A172 (cell line): ENCODE measurements around the gene TRAF3IP1. TPM values are rescaled to one million over a fixed set of nuclear protein-coding genes. Genes with fewer than 3 reads are reported as not detected.
"Not testable (repeated sequence)": the region's sequence is repeated elsewhere in the genome, so short reads cannot be mapped to it uniquely, and the experiment has no call there.

Experiments used
- DNase-seq: peaks from one replicate; pipeline ENCODE4 v3.0.0-alpha.2; 2015; ENCODE audit warnings: low spot score
- total RNA-seq: library from RNA; depleted of rRNA; stranded (reverse); fragments of >200 nt; shearing (Covaris generic); gene quantifications from 2 replicates; pipeline ENCODE4 v1.2.3, GENCODE V29; 2014; rRNA removed

Gene TRAF3IP1, protein sequence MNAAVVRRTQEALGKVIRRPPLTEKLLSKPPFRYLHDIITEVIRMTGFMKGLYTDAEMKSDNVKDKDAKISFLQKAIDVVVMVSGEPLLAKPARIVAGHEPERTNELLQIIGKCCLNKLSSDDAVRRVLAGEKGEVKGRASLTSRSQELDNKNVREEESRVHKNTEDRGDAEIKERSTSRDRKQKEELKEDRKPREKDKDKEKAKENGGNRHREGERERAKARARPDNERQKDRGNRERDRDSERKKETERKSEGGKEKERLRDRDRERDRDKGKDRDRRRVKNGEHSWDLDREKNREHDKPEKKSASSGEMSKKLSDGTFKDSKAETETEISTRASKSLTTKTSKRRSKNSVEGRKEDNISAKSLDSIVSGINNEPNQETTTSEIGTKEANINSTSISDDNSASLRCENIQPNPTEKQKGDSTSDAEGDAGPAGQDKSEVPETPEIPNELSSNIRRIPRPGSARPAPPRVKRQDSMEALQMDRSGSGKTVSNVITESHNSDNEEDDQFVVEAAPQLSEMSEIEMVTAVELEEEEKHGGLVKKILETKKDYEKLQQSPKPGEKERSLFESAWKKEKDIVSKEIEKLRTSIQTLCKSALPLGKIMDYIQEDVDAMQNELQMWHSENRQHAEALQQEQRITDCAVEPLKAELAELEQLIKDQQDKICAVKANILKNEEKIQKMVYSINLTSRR
- total RNA-seq, result 14.0 and 17.9 TPM in 2 replicates

DNA sequence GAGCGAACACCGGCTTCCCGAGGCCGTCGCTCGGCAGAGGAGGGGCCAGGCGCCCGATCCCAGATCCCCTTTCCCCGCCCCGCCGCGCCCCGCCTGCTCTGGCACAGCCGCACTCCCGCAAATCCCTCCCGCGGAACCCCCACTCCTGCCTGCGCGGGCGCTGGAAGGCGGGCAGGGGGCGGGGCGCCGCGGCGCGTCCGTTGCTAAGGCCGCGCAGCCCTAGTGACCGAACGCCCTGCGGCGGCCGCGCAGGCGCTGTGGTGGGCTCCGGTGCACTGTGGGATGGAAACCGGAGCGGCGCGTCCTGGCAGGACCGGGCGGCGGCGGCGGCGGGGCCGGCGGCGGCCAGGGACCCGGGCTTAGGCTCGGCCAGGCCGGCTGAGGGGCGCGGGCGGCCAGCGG lies at the start of gene TRAF3IP1:
Gene TRAF3IP1, plus strand, starts transcription at position 273 of the 402 bp plus-strand sequence. CDS start 145 bp downstream, outside the sequence.
- peak; percentile 82 for DNase-seq

DNA sequence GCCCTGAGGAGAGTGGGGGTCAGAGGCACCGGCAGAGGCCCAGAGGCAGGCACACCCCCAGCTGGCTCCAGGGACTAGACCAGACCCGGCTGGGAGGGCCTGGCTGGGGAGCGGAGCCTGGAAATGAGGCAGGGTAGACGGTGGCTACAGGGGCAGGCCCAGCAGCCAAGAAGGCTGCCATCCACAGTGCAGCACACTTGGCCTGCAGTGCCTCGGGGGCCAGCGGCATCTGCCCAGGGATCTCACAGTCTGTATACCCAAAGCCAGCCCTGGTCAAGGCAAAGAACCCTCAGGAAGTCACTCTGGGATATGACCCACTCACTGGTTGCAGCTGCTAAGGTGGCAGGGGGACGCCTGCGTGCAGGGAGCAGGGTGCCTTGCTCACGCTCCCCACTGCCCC lies 49.7 kb upstream of the TRAF3IP1 start:
- DNase-seq, result no peak

DNA sequence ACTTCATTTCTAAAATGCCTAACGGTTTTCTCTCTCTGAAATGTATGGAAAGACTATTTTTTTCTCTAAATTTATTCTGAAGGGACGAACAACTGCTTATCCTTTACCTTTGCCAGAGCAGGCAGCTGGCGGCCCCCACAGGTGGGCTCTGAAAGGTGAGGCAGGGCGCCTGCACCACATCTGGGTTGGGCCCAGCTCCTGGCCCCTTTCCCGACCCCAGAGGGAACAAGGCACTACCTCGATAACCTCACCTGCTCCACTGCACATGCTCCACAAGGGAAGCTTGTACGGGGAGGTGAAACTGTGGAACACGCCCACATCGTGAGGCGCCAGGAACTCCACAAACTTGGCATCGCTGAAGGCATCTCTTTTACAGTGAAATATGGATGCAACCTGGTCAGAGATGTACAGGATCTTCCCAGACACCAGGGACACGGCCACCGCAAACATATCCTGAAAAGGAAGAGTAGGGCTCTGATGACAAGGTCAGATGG lies 49.2 kb upstream of the TRAF3IP1 start:
- DNase-seq, result no peak

- DNase-seq, result not testable (repeated sequence)
Measured at GRCh38 chr2:238271686-238272085, 48.6 kb upstream of the TRAF3IP1 start.

DNA sequence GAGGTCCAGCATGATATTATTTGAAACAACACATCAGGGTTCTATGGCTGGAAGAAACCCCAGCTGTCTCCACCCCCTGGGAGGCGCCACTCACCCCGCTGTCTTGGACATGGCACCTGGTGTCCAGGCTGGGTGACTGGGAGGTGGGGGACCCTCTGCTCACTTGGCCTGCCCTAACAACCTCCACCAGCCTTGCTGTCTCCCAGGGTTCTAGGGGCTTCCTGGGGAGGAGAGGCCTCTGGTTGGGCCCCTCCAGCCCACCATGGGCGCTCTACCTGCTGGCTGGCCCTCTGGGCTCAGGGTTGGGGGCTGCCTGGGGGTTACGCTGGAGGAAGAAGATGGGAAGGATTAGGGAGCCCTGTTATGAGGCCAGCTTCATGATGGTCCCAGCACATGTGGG lies 48.2 kb upstream of the TRAF3IP1 start:
- no peak for DNase-seq

- DNase-seq, result not testable (repeated sequence)
Measured at GRCh38 chr2:238273433-238273832, 46.9 kb upstream of the TRAF3IP1 start.

- DNase-seq, result no peak
Measured at GRCh38 chr2:238274152-238274865, 46.0 kb upstream of the TRAF3IP1 start.

DNA sequence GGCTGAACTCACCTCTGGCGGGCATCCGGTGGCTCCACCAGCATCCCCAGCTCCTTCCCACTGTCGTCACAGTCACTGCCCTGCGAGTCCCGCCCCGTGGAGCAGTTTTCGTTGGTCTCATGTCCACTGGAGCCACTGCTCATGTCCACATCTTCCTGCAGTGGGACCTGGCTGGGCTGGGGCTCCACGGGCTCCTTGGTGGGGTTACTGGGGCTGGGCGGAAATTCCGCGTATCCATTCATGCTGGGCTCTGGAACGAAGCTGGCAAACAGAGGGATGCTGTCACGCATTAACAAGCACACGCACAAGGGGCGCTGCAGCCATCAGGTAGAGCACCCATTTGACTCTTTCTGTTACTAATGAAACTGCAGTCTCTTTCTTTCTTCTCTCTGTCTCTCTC lies 42.6 kb upstream of the TRAF3IP1 start:
- DNase-seq, result no peak

DNA sequence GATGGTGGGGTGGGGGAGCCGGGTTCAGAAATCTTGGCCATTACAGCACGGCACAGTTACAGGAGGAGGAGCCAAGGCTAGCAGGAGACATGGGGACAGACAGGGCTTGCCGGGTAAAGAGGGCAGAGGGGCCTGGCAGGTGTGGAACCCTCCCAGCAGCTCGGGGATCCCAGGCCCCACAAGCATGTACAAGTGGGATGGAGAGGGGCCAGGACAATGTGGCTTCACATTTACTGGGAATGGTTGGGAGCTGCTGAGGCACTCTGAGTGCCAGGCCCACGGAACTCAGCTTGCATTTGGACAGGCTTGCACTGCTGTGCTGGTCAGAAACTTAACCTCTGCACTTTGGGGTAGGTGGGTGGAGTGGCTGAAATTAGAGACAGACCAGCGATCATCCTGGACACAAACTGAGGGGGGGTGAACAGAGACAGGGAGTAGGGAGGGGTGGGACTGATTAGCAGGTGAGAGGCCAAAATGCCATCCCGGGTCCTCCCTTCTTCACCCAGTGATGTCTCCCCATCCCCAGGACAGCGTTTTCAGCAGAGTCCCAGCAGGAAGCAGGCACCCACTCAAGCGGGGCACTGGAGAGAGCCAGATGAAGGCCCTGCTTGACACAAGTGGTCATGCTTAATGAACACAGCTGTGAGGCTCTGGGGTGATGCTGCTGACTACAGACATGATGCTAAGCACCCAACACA lies 41.5 kb upstream of the TRAF3IP1 start:
- no peak for DNase-seq

- no peak for DNase-seq
Measured at GRCh38 chr2:238279324-238279682, 41.0 kb upstream of the TRAF3IP1 start.

DNA sequence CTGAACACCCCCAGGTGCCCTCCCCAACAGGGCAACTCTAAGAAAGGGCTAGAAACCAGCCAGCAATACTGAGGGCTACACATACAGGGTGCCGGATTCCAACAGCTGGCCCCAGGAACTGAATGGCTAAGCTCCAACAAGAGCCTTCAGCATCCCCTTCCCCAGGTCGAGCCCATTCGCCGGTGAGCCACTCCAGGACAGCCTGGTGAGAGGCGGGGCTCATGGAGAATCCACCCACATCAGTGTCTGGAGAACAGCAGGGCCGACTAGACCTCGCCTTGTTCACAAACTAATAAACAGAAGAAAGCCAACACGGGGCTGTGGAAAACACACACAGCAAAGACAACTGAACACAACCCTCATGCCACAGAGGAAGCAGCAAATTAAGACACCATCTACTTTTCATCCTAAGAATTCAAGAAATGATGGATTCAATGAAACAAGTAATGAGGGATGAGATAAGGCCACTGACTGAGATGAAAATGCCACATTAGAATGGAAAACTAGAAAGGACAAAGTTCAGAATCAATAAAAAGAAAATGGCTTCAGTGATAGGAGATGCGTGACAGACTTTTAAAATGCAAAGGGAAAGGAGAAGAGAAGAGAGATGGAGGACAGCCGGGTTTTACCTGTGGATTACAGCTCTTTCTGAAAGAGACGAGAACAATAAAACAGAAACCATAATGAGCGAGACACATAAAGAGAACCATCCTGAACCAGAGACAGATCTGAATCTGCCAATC lies 40.1 kb upstream of the TRAF3IP1 start:
- no peak for DNase-seq

DNA sequence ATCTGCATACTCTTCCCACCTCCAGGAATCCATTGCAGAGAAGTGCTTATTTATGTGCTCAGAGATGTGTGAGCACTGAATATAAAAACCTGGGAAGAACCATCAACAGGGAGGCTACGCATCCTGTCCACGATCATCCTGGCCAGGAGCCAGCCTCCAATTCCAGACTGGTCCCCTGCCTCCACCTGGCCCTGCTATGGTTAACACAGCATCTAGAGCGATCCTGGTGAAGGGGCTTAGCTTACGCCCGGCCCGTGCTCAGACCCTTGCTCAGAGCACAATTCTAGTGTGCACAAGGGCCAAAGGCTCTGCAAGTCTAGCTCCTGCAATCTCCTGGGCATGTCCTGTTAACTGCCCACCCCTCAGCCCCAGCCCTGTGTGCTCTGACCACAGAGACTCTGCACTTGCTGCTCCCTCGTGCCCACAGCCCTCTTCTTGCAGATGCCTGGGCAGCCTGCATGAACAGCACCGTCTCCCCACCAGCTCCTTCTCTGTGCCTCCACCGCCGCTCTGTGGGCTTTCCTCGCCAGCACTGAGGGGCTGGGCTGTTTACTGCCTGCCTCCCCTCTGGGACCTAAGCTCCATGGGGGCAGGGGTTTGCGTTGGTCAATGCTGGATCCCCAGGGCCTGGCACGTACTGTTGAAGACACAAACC lies 38.4 kb upstream of the TRAF3IP1 start:
- no peak for DNase-seq

DNA sequence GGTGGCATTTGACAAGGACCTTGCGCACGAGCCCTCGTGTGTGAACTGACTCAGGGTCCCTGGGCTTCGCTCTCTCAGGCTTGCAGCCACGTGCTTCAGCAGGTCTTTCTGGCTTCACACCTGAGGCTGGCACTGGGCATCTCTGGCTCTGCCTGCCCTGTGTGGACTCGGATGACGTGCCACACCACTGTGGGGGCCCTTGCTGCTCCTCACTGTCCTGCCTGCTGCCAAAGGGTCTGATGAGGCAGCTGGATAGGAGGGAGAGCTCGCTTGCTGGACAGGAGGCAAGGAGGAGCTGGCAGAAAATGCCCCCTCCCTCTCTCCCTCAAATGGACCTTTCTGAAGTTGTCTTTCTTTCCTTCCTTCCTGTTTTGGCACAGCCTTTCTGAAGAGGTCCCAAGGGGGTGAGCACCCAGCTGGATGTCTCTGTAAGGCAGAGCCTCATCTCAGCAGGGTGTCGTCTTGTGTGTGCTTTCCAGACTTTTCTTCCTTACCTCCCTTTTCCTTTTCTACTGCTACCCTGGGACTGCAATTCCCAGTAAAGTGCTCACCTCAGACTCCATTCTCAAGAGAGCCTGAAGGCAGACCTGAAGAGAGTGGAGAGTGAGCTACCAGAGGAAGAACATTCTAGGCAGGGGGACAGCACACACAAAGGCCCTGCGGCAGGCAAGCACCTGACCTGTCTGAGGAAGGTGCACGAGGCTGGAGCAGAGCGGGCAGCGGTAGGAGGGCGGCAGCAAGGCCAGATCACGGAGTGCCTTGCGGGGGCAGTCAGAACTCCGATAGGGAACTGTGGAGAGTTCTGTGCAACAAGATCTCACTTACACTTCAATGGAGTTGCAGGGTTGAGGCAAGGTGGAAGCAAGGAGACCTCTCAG lies 37.2 kb upstream of the TRAF3IP1 start:
- no peak for DNase-seq

DNA sequence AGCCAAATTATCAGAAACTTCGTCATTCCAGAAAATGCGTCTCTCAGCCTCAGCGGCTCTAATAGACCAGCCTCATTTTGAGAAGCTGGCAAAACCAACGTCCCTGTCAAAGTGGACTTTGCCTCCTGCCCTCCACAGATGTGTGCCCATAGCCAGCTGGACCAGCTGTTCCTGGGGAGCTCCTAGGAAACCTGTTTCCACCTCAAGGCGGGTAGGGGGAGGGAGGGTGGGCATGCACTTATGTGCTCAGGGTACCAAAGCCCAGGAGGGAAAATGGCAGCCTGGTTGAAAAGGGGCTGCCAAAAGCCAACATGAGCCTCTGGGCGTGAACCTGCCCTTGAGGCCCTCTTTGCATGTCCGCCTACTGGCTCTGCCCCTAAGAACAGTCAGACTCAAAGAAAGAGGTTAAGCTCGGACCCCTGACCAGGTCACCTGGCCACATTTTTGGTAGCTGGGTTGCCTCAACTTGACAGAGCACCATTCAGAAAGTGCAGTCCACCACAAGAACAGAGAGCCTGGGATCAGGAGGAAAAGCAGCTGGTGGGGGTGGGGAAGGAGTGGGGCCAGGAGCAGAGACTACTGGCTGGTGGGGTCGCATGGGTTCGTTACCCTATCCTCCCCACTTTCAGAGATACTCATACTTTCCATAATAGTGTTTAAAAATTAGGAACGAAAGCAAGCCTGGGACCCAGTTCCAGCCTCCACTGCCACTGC lies 35.4 kb upstream of the TRAF3IP1 start:
- DNase-seq, result no peak

- no peak for DNase-seq
Measured at GRCh38 chr2:238285653-238286082, 34.6 kb upstream of the TRAF3IP1 start.

GRCh38 chr2:238286095-238286494 lies 34.2 kb upstream of the TRAF3IP1 start:
- DNase-seq, result no peak

DNA sequence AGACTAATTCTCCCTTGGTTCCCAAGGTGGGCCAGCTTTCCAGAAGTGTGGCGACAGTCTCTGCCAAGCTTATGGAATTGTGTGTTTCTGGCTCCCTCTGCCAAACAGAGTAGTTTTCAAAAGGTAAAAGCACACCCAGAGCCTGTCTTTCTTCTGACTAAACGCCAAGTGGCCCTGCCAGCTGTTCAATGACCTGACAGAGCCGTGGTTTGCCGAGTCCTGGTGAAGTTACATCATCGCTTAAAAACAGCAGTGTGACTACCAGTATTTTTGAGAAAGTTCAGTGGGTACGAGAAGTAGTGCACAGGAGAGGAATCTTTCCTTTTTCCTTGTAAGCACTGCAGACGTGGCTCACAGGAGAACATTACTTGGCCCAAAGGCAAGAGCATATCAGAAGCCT lies 33.8 kb upstream of the TRAF3IP1 start:
- peak; percentile 19 for DNase-seq

GRCh38 chr2:238286987-238287736 lies 33.2 kb upstream of the TRAF3IP1 start:
- no peak for DNase-seq
